ENCODE results near the gene EFEMP2. TPM values are rescaled to one million over a fixed set of nuclear protein-coding genes. Genes with fewer than 3 reads are reported as not detected.

EFEMP2 gene
- 18.9 and 22.0 TPM in 2 replicates for total RNA-seq

GRCh38 chr11:65872586-65873317 is at the start of gene EFEMP2:
TSS of gene EFEMP2 (minus strand) at chr11:65872800. CDS start at chr11:65872354, 446 bp downstream.

GRCh38 chr11:65919141-65919572 is 46.6 kb upstream of the EFEMP2 start, which contains the start of gene DRAP1:
TSS of gene DRAP1 (plus strand) at chr11:65919426. CDS start at chr11:65919502, 76 bp downstream.

GRCh38 chr11:65918211-65919140 is 45.9 kb upstream of the EFEMP2 start, which contains the start of gene C11orf68:
TSS of gene C11orf68 (minus strand) at chr11:65919062. CDS start at chr11:65919031, 31 bp downstream.

GRCh38 chr11:65900125-65900898 is 27.7 kb upstream of the EFEMP2 start, which contains the start of gene FOSL1:
TSS of gene FOSL1 (minus strand) at chr11:65900388. CDS start at chr11:65900339, 49 bp downstream.

GRCh38 chr11:65890324-65891218 is 18.0 kb upstream of the EFEMP2 start, which contains the start of gene CCDC85B:
TSS of gene CCDC85B (plus strand) at chr11:65890673. CDS start at chr11:65890784, 111 bp downstream.

GRCh38 chr11:65888163-65888814 is 15.7 kb upstream of the EFEMP2 start, which contains the start of gene FIBP:
TSS of gene FIBP (minus strand) at chr11:65888471. CDS start at chr11:65888418, 53 bp downstream.

GRCh38 chr11:65879617-65880016 is 7.0 kb upstream of the EFEMP2 start, which contains the start of gene CTSW:
TSS of gene CTSW (plus strand) at chr11:65879837. CDS start at chr11:65879855, 18 bp downstream.

GRCh38 chr11:65860278-65861164 is 12.1 kb downstream of the EFEMP2 start, which contains the start of gene MUS81:
TSS of gene MUS81 (plus strand) at chr11:65860433. CDS start at chr11:65860754, 321 bp downstream.

GRCh38 chr11:65857853-65858680 is 14.5 kb downstream of the EFEMP2 start, which contains the start of gene CFL1:
TSS of gene CFL1 (minus strand) at chr11:65858180. CDS start at chr11:65858099, 81 bp downstream.

GRCh38 chr11:65833297-65834030 is 39.1 kb downstream of the EFEMP2 start, which contains the start of gene SNX32:
TSS of gene SNX32 (plus strand) at chr11:65833963. CDS start at chr11:65834066, 103 bp downstream.

Other genes starting within 250 kb of the EFEMP2 start
- 36.4 and 56.9 TPM in 2 replicates for gene SIPA1, start 234.7 kb downstream of the EFEMP2 start, total RNA-seq
- 48.1 and 53.8 TPM in 2 replicates for gene RELA, start 209.9 kb downstream of the EFEMP2 start, total RNA-seq
- 28.1 and 31.3 TPM in 2 replicates for gene KAT5, start 160.5 kb downstream of the EFEMP2 start, total RNA-seq
- 46.4 and 60.7 TPM in 2 replicates for gene RNASEH2C, start 152.0 kb downstream of the EFEMP2 start, total RNA-seq
- 12.8 and 17.4 TPM in 2 replicates for gene AP5B1, start 91.8 kb downstream of the EFEMP2 start, total RNA-seq
- not detected in 2 replicates for gene OVOL1, start 85.7 kb downstream of the EFEMP2 start, total RNA-seq
- 0.13 and 0.86 TPM in 2 replicates for gene SNX32, start 38.8 kb downstream of the EFEMP2 start, total RNA-seq
- 1,176 and 1,575 TPM in 2 replicates for gene CFL1, start 14.6 kb downstream of the EFEMP2 start, total RNA-seq
- 46.9 and 49.3 TPM in 2 replicates for gene MUS81, start 12.4 kb downstream of the EFEMP2 start, total RNA-seq
- gene CTSW, start 7.0 kb upstream of the EFEMP2 start, total RNA-seq, result not detected in 2 replicates
- 94.0 and 128 TPM in 2 replicates for gene FIBP, start 15.7 kb upstream of the EFEMP2 start, total RNA-seq
- 78.2 and 108 TPM in 2 replicates for gene CCDC85B, start 17.9 kb upstream of the EFEMP2 start, total RNA-seq
- gene FOSL1, start 27.6 kb upstream of the EFEMP2 start, total RNA-seq, result 41.6 and 48.9 TPM in 2 replicates
- 14.4 and 17.0 TPM in 2 replicates for gene C11orf68, start 46.3 kb upstream of the EFEMP2 start, total RNA-seq
- 74.0 and 108 TPM in 2 replicates for gene DRAP1, start 46.6 kb upstream of the EFEMP2 start, total RNA-seq
- gene TSGA10IP, start 72.7 kb upstream of the EFEMP2 start, total RNA-seq, result not detected in 2 replicates
- gene SART1, start 88.9 kb upstream of the EFEMP2 start, total RNA-seq, result 30.9 and 35.9 TPM in 2 replicates
- 32.0 and 33.5 TPM in 2 replicates for gene EIF1AD, start 129.4 kb upstream of the EFEMP2 start, total RNA-seq
- gene BANF1, start 129.7 kb upstream of the EFEMP2 start, total RNA-seq, result 51.8 and 60.2 TPM in 2 replicates
- 0.22 and 0.53 TPM in 2 replicates for gene CST6, start 139.2 kb upstream of the EFEMP2 start, total RNA-seq
- not detected in 2 replicates for gene CATSPER1, start 153.7 kb upstream of the EFEMP2 start, total RNA-seq
- gene GAL3ST3, start 176.4 kb upstream of the EFEMP2 start, total RNA-seq, result 0.36 TPM in 1 of 2 replicates, not detected in the other
- gene SF3B2, start 179.6 kb upstream of the EFEMP2 start, total RNA-seq, result 175 and 176 TPM in 2 replicates
- 28.9 and 35.1 TPM in 2 replicates for gene PACS1, start 197.5 kb upstream of the EFEMP2 start, total RNA-seq

Data from thoracic aorta endothelial cell (primary cell).